HEK293T (cell line): Measurements from ENCODE around the gene BICD2.

Experiments used
- ARNT ChIP-seq: fragments of 450-650 bp; IDR thresholded peaks from 2 replicates; pipeline ENCODE4 v1.6.1; 2017; ENCODE audit warnings: mild to moderate bottlenecking
- BHLHE40 ChIP-seq: fragments of 450-650 bp; IDR thresholded peaks from 2 replicates; pipeline ENCODE4 v1.6.1; 2016; ENCODE audit warnings: mild to moderate bottlenecking, moderate library complexity, borderline replicate concordance
- CTBP1 ChIP-seq: fragments of 450-650 bp; IDR thresholded peaks from 2 replicates; pipeline ENCODE4 v1.6.1; 2016; ENCODE audit warnings: borderline replicate concordance
- FOXM1 ChIP-seq: fragments of 450-650 bp; IDR thresholded peaks from 2 replicates; pipeline ENCODE4 v1.6.1; 2017; ENCODE audit warnings: mild to moderate bottlenecking, borderline replicate concordance
- L3MBTL2 ChIP-seq: fragments of 450-650 bp; conservative IDR thresholded peaks from 2 replicates; pipeline ENCODE4 v1.6.1; 2016; ENCODE audit warnings: mild to moderate bottlenecking
- TARDBP ChIP-seq: fragments of 450-650 bp; IDR thresholded peaks from 2 replicates; pipeline ENCODE4 v1.6.1; 2016
- ZNF384 ChIP-seq: fragments of 450-650 bp; IDR thresholded peaks from 2 replicates; pipeline ENCODE4 v1.6.1; 2016

DNA sequence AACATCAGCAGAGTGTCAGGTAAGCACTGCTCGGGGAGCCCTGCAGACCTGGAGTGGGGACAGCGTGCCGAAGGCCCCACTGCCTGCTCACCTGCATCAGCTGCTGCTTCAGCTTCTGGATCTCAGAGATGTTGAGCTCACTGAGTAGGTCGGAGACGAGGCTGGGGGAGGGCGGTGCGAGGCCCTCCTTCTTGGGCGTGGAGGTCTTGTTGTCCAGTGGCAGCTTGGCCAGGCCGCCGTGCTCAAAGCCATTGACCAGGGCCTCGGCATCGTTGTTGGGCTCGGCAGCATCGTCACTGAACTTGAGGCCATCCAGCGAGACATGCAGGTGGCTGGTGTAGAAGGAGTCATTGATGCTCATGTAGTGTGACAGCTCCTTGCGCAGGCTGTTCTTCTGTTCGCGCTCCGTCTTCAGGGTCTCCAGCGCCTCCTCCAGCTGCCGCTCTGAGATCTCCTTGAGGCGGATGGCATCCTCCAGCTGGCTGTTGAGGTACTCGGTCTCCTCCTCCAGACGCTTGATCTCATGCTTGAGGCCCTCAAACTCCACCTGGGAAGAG lies 44.3 kb downstream of the BICD2 start:
- no peak for TF ChIP-seq TARDBP
- TF ChIP-seq ARNT: no peak
- TF ChIP-seq L3MBTL2: no peak
- no peak for TF ChIP-seq ZNF384
- TF ChIP-seq FOXM1: no peak
- no peak for TF ChIP-seq BHLHE40
- no peak for TF ChIP-seq CTBP1
